HepG2 (cell line): Measurements from ENCODE around the gene IBA57. TPM values are rescaled to one million over a fixed set of nuclear protein-coding genes. Genes with fewer than 3 reads are reported as not detected.

Source experiments
- ATAC-seq: fragments of 200-7000 bp; cut with Tn5 transposase; 3 replicates; pipeline ENCODE4 v1.9.1; 2020; ENCODE audit warnings: mild to moderate bottlenecking, moderate library complexity
- BruUV-seq: library from RNA; stranded (reverse); fragments of 400-500 nt; replicated peaks from 2 replicates; lab custom pipeline; 2021; lab: Mats Ljungman, UMichigan
- CTCF ChIA-PET: fragments of 300-600 bp; formaldehyde crosslinking; extraction: SDS; loops from one replicate; lab custom pipeline; 2021; ENCODE audit warnings: low total read pairs, inconsistent platforms, low intra/inter-chr PET ratio; lab: Yijun Ruan, JAX
- POLR2A ChIA-PET: fragments of 350-600 bp; sonication (Branson Sonifier 250); formaldehyde crosslinking; loops from one replicate; lab custom pipeline; 2020; ENCODE audit warnings: antibody characterized with exemption, inconsistent platforms; lab: Yijun Ruan, JAX
- DNase-seq: peaks from one replicate; pipeline ENCODE4 v3.0.0-alpha.2; 2015; ENCODE audit warnings: low spot score
- FAIRE-seq: peaks from 3 replicates; lab custom pipeline; 2011; peaks lifted over from hg19 to GRCh38; lab: Jason Lieb, UNC
- H2AFZ ChIP-seq: one replicate; pipeline ENCODE4 v1.6.1; 2011; ENCODE audit warnings: low read length, inconsistent platforms
- H3K27ac ChIP-seq: fragments of 300-600 bp; 3 replicates; pipeline ENCODE4 v1.8.0; 2011; ENCODE audit warnings: mixed run types, mild to moderate bottlenecking, mixed read lengths, low read length, inconsistent platforms; ENCODE audit not compliant: insufficient read depth; ENCODE audit errors: extremely low read length
- H3K27me3 ChIP-seq, 2 experiments: fragments of 200-600 bp in 1 of 2; 2 replicates in 1 of 2; 3 replicates in 1 of 2; pipeline versions ENCODE4 v1.6.0 to v1.8.0; 2011; ENCODE audit warnings: low read length in 2 of 2, mild to moderate bottlenecking in 2 of 2, moderate library complexity in 2 of 2, inconsistent platforms in 1 of 2; ENCODE audit not compliant: insufficient read depth in 2 of 2, control insufficient read depth in 1 of 2
- H3K36me3 ChIP-seq, 2 experiments: fragments of 200-600 bp in 1 of 2; replicated peaks in 1 of 2; 2 replicates in 1 of 2; 3 replicates in 1 of 2; pipeline versions ENCODE4 v1.5.1 to v1.8.0; 2011; ENCODE audit warnings: low read length in 2 of 2, inconsistent platforms in 1 of 2; ENCODE audit not compliant: insufficient read depth in 2 of 2, control insufficient read depth in 1 of 2
- H3K4me1 ChIP-seq: 2 replicates; pipeline ENCODE4 v1.5.1; 2012; ENCODE audit warnings: low read length, inconsistent platforms; ENCODE audit not compliant: insufficient read depth
- H3K4me2 ChIP-seq: 2 replicates; pipeline ENCODE4 v1.6.0; 2011; ENCODE audit warnings: low read depth, low read length, inconsistent platforms
- H3K4me3 ChIP-seq, 3 experiments: fragments of 200-600 bp in 1 of 3; sonication (generic), shearing (Covaris generic) in 1 of 3; replicated peaks in 1 of 3; 2 replicates each; pipeline ENCODE4 v1.5.1; 2011 to 2016; ENCODE audit warnings: low read length in 3 of 3, inconsistent platforms in 2 of 3, low read depth in 2 of 3, mild to moderate bottlenecking in 2 of 3, control low read depth in 1 of 3, mixed read lengths in 1 of 3; ENCODE audit not compliant: insufficient read depth in 1 of 3
- H3K79me2 ChIP-seq: one replicate; pipeline ENCODE4 v1.6.1; 2011; ENCODE audit warnings: low read length, inconsistent platforms; ENCODE audit not compliant: insufficient read depth
- H3K9ac ChIP-seq: 2 replicates; pipeline ENCODE4 v1.6.0; 2011; ENCODE audit warnings: mild to moderate bottlenecking, low read depth, low read length, inconsistent platforms; ENCODE audit not compliant: insufficient read depth
- H3K9me3 ChIP-seq: 2 replicates; pipeline ENCODE4 v1.5.1; 2012; ENCODE audit warnings: mild to moderate bottlenecking, low read length
- H4K20me1 ChIP-seq: 2 replicates; pipeline ENCODE4 v1.6.0; 2011; ENCODE audit warnings: inconsistent platforms, mild to moderate bottlenecking, low read length, moderate library complexity; ENCODE audit not compliant: insufficient read depth
- CREB1 ChIP-seq, 2 experiments: fragments of 450-650 bp in 1 of 2; IDR thresholded peaks; 2 replicates each; pipeline ENCODE4 v1.6.1; 2016 to 2017; ENCODE audit warnings: control low read depth in 1 of 2, mild to moderate bottlenecking in 1 of 2, missing compliant biosample characterization in 1 of 2, missing genetic modification characterization in 1 of 2
- FOXO4 ChIP-seq: sonication (generic); formaldehyde crosslinking; conservative IDR thresholded peaks from 2 replicates; pipeline ENCODE4 v1.8.1; 2023; ENCODE audit warnings: missing genetic modification reagents
- HNF1B ChIP-seq: sonication (generic); formaldehyde crosslinking; IDR thresholded peaks from 2 replicates; pipeline ENCODE4 v1.5.1; 2020; ENCODE audit warnings: mild to moderate bottlenecking, moderate library complexity, missing genetic modification reagents
- HOXA7 ChIP-seq: sonication (generic); formaldehyde crosslinking; IDR thresholded peaks from 2 replicates; pipeline ENCODE4 v1.8.1; 2022; ENCODE audit warnings: mild to moderate bottlenecking, missing genetic modification reagents, moderate library complexity
- MEF2D ChIP-seq: sonication (generic); formaldehyde crosslinking; IDR thresholded peaks from 2 replicates; pipeline ENCODE4 v1.5.1; 2020; ENCODE audit warnings: mild to moderate bottlenecking, missing genetic modification reagents
- MXD1 ChIP-seq: sonication (generic); formaldehyde crosslinking; IDR thresholded peaks from 2 replicates; pipeline ENCODE4 v1.4.0; 2020; ENCODE audit warnings: mild to moderate bottlenecking, missing genetic modification reagents
- NKX3-1 ChIP-seq: sonication (generic); formaldehyde crosslinking; IDR thresholded peaks from 2 replicates; pipeline ENCODE4 v1.5.0; 2020; ENCODE audit warnings: missing genetic modification reagents
- PRDM10 ChIP-seq: sonication (generic); formaldehyde crosslinking; IDR thresholded peaks from 2 replicates; pipeline ENCODE4 v1.4.0; 2020; ENCODE audit warnings: low read depth, missing genetic modification reagents
- SRSF1 ChIP-seq: fragments of 200-400 bp; formaldehyde crosslinking; optimal IDR thresholded peaks from 2 replicates; pipeline ENCODE3; 2017; ENCODE audit warnings: mild to moderate bottlenecking, low read depth, low read length, moderate library complexity
- ZBTB20 ChIP-seq: sonication (generic); formaldehyde crosslinking; IDR thresholded peaks from 2 replicates; pipeline ENCODE4 v1.8.1; 2023; ENCODE audit warnings: missing genetic modification reagents, low read depth, mild to moderate bottlenecking, borderline replicate concordance
- ZC3H4 ChIP-seq: sonication (generic); formaldehyde crosslinking; IDR thresholded peaks from 2 replicates; pipeline ENCODE4 v1.4.0; 2020; ENCODE audit warnings: missing genetic modification reagents, borderline replicate concordance
- ZNF10 ChIP-seq: sonication (generic); formaldehyde crosslinking; IDR thresholded peaks from 2 replicates; pipeline ENCODE4 v1.4.0; 2020; ENCODE audit warnings: mild to moderate bottlenecking, low read depth, missing genetic modification reagents, borderline replicate concordance
- ZNF138 ChIP-seq: sonication (generic); formaldehyde crosslinking; IDR thresholded peaks from 2 replicates; pipeline ENCODE4 v1.5.0; 2020; ENCODE audit warnings: mild to moderate bottlenecking, low read depth, missing genetic modification reagents
- ZNF414 ChIP-seq: sonication (generic); formaldehyde crosslinking; IDR thresholded peaks from 2 replicates; pipeline ENCODE4 v1.5.0; 2020; ENCODE audit warnings: missing genetic modification reagents
- ZNF747 ChIP-seq: sonication (generic); formaldehyde crosslinking; IDR thresholded peaks from 2 replicates; pipeline ENCODE4 v1.8.1; 2023; ENCODE audit warnings: missing genetic modification reagents, mild to moderate bottlenecking, borderline replicate concordance
- ZNF878 ChIP-seq: sonication (generic); formaldehyde crosslinking; IDR thresholded peaks from 2 replicates; pipeline ENCODE4 v1.8.1; 2023; ENCODE audit warnings: mild to moderate bottlenecking, missing genetic modification reagents, moderate library complexity
- ZNF883 ChIP-seq: sonication (generic); formaldehyde crosslinking; IDR thresholded peaks from 2 replicates; pipeline ENCODE4 v1.5.1; 2020; ENCODE audit warnings: mild to moderate bottlenecking, missing genetic modification reagents; ENCODE audit errors: not compliant biosample characterization
- WGBS: methylation state at CpG from one replicate; pipeline ENCODE4 v1.1.6; 2017; ENCODE audit warnings: low lambda C conversion rate; 5-methylcytosine and 5-hydroxymethylcytosine counted together
- in situ Hi-C: cut with HindIII; loops from 2 replicates; pipeline ENCODE4 v1.10.0; 2017; ENCODE audit warnings: low pct_unique_long_range_greater_than_20kb; ENCODE audit not compliant: extremely low pct_ligation_motif_present
- intact Hi-C: fragments of 100-400 bp; cut with micrococcal nuclease; formaldehyde crosslinking; loops from one replicate; pipeline ENCODE4 v1.10.0; 2022; ENCODE audit not compliant: unreplicated experiment
- polyA plus RNA-seq, 8 experiments: library from polyadenylated mRNA; depleted of rRNA in 3 of 8; stranded (reverse) in 7 of 8; unstranded in 1 of 8; fragments of >200 nt; fragmentation: Illumina TruSeq in 4 of 8; extraction: Trizol in 4 of 8; gene quantifications; 2 replicates each; pipeline versions ENCODE4 v1.2.1 to v1.2.3, GENCODE V29; 2011 to 2016; ENCODE audit warnings: low read depth in 4 of 8, missing spikeins in 1 of 8, mixed read lengths in 1 of 8; ENCODE audit not compliant: insufficient read depth in 1 of 8
- total RNA-seq, 5 experiments: library from RNA; depleted of rRNA; stranded (reverse); fragments of >200 nt; fragmentation: Illumina TruSeq; extraction: Trizol; gene quantifications; 2 replicates each; pipeline ENCODE4 v1.2.3, GENCODE V29; 2016; ENCODE audit warnings: low read depth in 1 of 5

IBA57 gene
- total and polyA plus RNA-seq, 2 of the 13 experiments (the other 11 are each of a cell fraction or from before 2014, with no cell fraction given), result 2.3 to 10.2 TPM

- ATAC-seq, result no peak
- Histone ChIP-seq H3K4me3 (no peak overlapping the region), H3K4me2 (no peak overlapping the region), H3K36me3 (no peaks in the 10 kb centered on the region), H3K9me3 (no peaks in the 10 kb centered on the region), H3K9ac (no peak overlapping the region), H3K79me2 (no peaks in the 10 kb centered on the region), H2AFZ (no peak overlapping the region), H3K27ac (no peak overlapping the region), H3K4me1 (peaks cover 29% of the 10 kb centered on the region), H3K27me3 (no peaks in the 10 kb centered on the region; a peak in 1 of 5 replicates), H4K20me1 (no peaks in the 10 kb centered on the region)
- in situ Hi-C loops (no loop called here), intact Hi-C loops (loop anchor here (5.0 kb wide), 1 partner anchor 292 kb away; no protein-coding TSS in a partner anchor)
- WGBS, result 36% methylated on average over 2 of the region's 2 CpGs
- DNase-seq, result no peak
- no peak for FAIRE-seq
- ChIA-PET POLR2A (no interaction called here), CTCF (no interaction called here)
- no TSS peak for BruUV-seq
- TF ChIP-seq NKX3-1, result no peak
- no peak for TF ChIP-seq HOXA7 (CRISPR knock-in tag)
- TF ChIP-seq HNF1B (CRISPR knock-in tag), result no peak
- no peak for TF ChIP-seq ZNF10 (CRISPR knock-in tag)
- TF ChIP-seq SRSF1, result no peak
- TF ChIP-seq CREB1 (IDR thresholded peaks at IDR 0.05), result no peak
- no peak for TF ChIP-seq CREB1 (CRISPR knock-in tag; IDR thresholded peaks at IDR 0.05)
- TF ChIP-seq ZNF747, result no peak
- TF ChIP-seq ZNF138 (CRISPR knock-in tag), result no peak
- TF ChIP-seq ZC3H4, result no peak
- no peak for TF ChIP-seq ZNF414 (CRISPR knock-in tag)
- TF ChIP-seq PRDM10 (CRISPR knock-in tag), result no peak
- TF ChIP-seq ZNF883 (CRISPR knock-in tag), result no peak
- TF ChIP-seq MXD1 (CRISPR knock-in tag), result no peak
- no peak for TF ChIP-seq MEF2D (CRISPR knock-in tag)
- TF ChIP-seq ZBTB20 (CRISPR knock-in tag), result no peak
- no peak for TF ChIP-seq ZNF878
- TF ChIP-seq FOXO4 (CRISPR knock-in tag), result no peak
These were observed 60.1 kb downstream of the IBA57 start for GRCh38 chr1:228225740-228226139.
